Subcutaneous adipose tissue (tissue), 4 donors: ENCODE results near the gene SPDYC. TPM values are rescaled to one million over a fixed set of nuclear protein-coding genes. Genes with fewer than 3 reads are reported as not detected.

Source experiments
- CTCF ChIP-seq: fragments of 450-650 bp; IDR thresholded peaks from one replicate; pipeline ENCODE4 v1.5.1; 2016; ENCODE audit warnings: low read depth, mild to moderate bottlenecking, control low read depth, antibody characterized with exemption, moderate library complexity
- total RNA-seq, 4 donors: library from RNA; depleted of rRNA; stranded (reverse); fragments of >200 nt; gene quantifications; one replicate each; pipeline ENCODE4 v1.1.0, GENCODE V29; 2016

Gene SPDYC
- total RNA-seq, 4 donors from 2014 or later: not detected

DNA sequence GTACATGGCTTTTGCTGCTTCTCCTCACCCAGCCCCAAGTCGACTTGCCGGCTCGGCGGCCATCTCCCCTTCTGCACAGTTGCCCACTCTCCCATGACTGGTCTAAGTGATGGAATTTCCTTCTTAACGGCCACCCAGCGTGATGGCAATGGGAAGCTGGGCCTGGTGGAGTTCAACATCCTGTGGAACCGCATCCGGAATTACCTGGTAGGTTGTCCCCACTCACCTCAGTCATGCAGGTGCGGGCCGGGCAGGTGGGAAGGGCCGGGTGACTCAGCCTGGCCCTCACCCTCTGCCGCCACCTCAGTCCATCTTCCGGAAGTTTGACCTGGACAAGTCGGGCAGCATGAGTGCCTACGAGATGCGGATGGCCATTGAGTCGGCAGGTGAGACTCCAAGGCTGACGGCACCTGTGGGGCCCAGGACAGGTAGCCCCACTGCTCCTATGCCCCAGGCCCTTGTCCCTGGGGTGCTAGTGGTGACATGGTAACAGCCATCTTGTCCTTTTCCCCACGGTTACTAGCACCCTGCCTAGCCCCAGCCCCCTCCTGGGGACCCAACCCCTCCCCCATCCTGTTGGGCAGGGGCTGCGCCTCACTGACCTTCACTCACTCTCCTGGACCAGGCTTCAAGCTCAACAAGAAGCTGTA is 39.8 kb downstream of the SPDYC start:
- no peak for TF ChIP-seq CTCF

DNA sequence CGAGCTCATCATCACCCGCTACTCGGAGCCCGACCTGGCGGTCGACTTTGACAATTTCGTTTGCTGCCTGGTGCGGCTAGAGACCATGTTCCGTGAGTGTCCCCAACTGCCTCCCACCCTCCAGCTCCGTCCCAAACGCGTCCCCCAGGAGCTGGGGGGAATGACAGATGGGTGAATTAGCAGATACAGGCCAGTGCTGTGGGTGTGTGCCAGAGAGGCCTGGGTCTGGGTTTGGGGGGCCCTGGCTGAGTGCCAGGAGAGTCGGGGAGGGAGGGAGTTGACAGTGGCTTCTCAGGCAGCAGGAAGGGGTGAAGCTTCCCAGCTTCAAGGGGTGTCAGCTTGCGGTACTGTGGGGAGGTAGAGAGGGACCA is 40.3 kb downstream of the SPDYC start:
- TF ChIP-seq CTCF: no peak

DNA sequence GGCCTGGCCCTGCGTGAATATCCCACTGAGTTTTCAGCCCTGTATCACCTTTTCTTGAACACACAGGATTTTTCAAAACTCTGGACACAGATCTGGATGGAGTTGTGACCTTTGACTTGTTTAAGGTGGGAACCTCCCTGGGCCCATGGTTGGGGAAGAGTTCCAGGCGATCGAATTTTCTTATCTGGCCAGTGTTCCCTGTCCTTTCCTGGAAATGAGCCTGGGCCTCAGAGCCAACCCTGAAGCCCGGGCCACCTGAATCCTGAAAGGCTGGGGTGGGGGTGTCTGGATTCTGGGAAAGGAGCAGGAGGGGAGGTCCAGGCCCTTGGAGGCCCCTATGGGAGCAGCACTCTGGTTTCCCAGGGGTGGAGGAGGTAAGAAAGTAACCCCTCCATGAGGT is 40.7 kb downstream of the SPDYC start:
- no peak for TF ChIP-seq CTCF

DNA sequence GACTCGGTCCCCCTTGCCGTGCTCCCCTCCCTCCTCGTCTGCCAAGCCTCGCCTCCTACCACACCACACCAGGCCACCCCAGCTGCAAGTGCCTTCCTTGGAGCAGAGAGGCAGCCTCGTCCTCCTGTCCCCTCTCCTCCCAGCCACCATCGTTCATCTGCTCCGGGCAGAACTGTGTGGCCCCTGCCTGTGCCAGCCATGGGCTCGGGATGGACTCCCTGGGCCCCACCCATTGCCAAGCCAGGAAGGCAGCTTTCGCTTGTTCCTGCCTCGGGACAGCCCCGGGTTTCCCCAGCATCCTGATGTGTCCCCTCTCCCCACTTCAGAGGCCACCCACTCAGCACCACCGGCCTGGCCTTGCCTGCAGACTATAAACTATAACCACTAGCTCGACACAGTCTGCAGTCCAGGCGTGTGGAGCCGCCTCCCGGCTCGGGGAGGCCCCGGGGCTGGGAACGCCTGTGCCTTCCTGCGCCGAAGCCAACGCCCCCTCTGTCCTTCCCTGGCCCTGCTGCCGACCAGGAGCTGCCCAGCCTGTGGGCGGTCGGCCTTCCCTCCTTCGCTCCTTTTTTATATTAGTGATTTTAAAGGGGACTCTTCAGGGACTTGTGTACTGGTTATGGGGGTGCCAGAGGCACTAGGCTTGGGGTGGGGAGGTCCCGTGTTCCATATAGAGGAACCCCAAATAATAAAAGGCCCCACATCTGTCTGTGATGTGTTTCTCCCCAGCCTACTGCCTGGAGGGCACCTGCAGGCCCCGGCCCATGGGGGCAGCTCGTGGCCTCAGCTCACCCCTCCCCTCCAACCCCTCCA is 41.5 kb downstream of the SPDYC start:
- TF ChIP-seq CTCF: no peak

DNA sequence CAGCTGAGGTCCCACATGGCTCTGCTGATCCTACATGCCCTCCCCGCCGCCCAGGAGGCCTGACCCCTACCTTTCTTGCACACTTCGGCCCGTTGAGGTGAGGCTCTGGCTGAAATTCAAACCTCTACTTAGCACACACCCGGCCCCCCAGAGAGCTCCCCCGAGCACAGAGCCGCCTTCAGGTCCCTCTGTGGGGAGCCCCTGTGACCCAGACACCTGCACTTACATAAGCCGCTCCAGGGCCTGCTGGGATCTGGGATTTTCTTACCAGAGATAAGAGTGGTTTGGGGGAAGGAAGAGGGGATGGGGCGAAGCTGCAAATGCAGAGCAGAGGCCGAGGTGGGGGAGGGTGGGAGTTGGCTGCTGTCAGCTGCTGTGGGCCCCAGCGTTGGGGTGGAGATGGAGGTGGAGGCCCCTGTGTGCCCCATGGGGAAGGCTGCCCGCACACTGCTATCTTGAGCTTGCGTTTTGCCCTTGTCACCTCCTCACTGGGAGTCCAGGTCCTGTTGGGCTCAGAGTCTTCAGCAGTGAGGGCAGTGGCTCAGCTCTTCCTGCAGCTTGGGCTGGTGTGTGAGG is 42.3 kb downstream of the SPDYC start:
- no peak for TF ChIP-seq CTCF

GRCh38 chr11:65213322-65214211 is 43.5 kb downstream of the SPDYC start:
- TF ChIP-seq CTCF: no peak
